ENCODE measurements around the gene FKBP11.

Gene FKBP11

DNA sequence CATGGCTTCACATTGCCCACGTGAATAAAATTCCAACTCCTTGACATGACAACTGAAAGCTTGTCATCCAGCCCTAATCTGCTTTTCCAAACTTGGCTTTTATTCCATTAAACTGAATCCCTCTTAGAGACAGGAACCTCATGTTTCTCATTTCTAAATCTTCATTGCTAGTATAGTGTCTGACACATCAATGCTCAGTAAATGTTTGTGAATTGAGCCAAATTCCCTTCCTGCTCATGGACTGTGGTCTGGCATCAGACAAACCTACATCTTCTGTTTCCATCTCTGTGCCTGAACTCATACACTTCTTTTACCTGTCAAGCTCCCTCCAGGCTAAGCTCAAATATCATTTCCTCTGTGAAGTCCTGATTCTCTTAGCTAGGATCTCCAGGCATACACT is 4.3 kb upstream of the FKBP11 start:
- no peak overlapping the region for H2AFZ ChIP-seq (ENCODE audit: low read depth, low read length)
- H3K27me3 ChIP-seq (ENCODE audit: insufficient read depth, low read length, poor library complexity): no peaks in the 10 kb centered on the region
- H3K9me3 ChIP-seq (ENCODE audit: insufficient read depth, low read length, severe bottlenecking): no peaks in the 10 kb centered on the region
- ATAC-seq (ENCODE audit: insufficient read depth, low read depth): no peak
- H3K4me2 ChIP-seq (ENCODE audit: insufficient read depth, low read length): no peak overlapping the region
- H4K20me1 ChIP-seq (ENCODE audit: insufficient read depth, low read length): peaks cover 9% of the 10 kb centered on the region; the same call in 1 of the 2 replicates
- no peaks in the 10 kb centered on the region for H3K79me2 ChIP-seq (ENCODE audit: insufficient read depth, low read length)
- no peak overlapping the region for H3K4me3 ChIP-seq (ENCODE audit: low read depth in 1 of 2, low read length in 2 of 2)
- H3K4me1 ChIP-seq (ENCODE audit: insufficient read depth, low read length): peaks cover 13% of the 10 kb centered on the region
- TF ChIP-seq, protein P1, sequence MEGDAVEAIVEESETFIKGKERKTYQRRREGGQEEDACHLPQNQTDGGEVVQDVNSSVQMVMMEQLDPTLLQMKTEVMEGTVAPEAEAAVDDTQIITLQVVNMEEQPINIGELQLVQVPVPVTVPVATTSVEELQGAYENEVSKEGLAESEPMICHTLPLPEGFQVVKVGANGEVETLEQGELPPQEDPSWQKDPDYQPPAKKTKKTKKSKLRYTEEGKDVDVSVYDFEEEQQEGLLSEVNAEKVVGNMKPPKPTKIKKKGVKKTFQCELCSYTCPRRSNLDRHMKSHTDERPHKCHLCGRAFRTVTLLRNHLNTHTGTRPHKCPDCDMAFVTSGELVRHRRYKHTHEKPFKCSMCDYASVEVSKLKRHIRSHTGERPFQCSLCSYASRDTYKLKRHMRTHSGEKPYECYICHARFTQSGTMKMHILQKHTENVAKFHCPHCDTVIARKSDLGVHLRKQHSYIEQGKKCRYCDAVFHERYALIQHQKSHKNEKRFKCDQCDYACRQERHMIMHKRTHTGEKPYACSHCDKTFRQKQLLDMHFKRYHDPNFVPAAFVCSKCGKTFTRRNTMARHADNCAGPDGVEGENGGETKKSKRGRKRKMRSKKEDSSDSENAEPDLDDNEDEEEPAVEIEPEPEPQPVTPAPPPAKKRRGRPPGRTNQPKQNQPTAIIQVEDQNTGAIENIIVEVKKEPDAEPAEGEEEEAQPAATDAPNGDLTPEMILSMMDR (IDR thresholded peaks at IDR 0.05; ENCODE audit: borderline replicate concordance, extremely low read depth, low read length, poor library complexity, severe bottlenecking): no peak
- no peak for TF ChIP-seq EZH2 (IDR thresholded peaks at IDR 0.05; ENCODE audit: borderline replicate concordance, low read depth, low read length, severe bottlenecking)
- H3K27ac ChIP-seq (ENCODE audit: low read length): no peak overlapping the region
- no peak for DNase-seq
- no peak overlapping the region for H3K9ac ChIP-seq (ENCODE audit: low read depth, low read length)
- H3K36me3 ChIP-seq (ENCODE audit: insufficient read depth, low read length): peaks cover 44% of the 10 kb centered on the region

DNA sequence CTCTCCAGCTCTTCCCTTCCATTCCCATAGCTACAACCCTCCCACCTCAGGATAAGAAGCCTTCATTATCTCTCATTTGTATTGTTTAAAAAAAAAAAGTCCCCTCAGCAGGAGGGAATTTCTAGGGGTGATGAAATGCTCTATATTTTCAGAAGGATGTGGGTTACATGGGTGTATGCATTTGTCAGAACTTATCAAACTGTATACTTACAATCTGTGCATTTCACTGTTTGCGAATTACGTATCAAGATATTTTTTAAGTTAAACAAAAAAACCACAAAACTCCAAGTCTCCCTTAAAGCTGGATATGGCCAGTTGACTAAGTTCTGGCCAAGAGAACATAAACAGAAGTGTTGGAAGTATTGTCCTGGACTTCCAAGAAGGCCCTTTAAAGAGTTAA is 2.0 kb upstream of the FKBP11 start:
- TF ChIP-seq EZH2 (IDR thresholded peaks at IDR 0.05; ENCODE audit: borderline replicate concordance, low read depth, low read length, severe bottlenecking): no peak
- TF ChIP-seq, protein P1 (IDR thresholded peaks at IDR 0.05; ENCODE audit: borderline replicate concordance, extremely low read depth, low read length, poor library complexity, severe bottlenecking): no peak
- H3K9me3 ChIP-seq (ENCODE audit: insufficient read depth, low read length, severe bottlenecking): no peaks in the 10 kb centered on the region
- H3K79me2 ChIP-seq (ENCODE audit: insufficient read depth, low read length): no peaks in the 10 kb centered on the region
- no peak overlapping the region for H3K27ac ChIP-seq (ENCODE audit: low read length)
- peaks cover 28% of the 10 kb centered on the region for H3K36me3 ChIP-seq (ENCODE audit: insufficient read depth, low read length)
- H3K4me3 ChIP-seq (ENCODE audit: low read depth in 1 of 2, low read length in 2 of 2): no peak overlapping the region
- H3K4me2 ChIP-seq (ENCODE audit: insufficient read depth, low read length): no peak overlapping the region
- DNase-seq: no peak
- H4K20me1 ChIP-seq (ENCODE audit: insufficient read depth, low read length): no peaks in the 10 kb centered on the region
- ATAC-seq (ENCODE audit: insufficient read depth, low read depth): no peak
- no peaks in the 10 kb centered on the region for H3K27me3 ChIP-seq (ENCODE audit: insufficient read depth, low read length, poor library complexity)
- no peak overlapping the region for H3K9ac ChIP-seq (ENCODE audit: low read depth, low read length)
- H2AFZ ChIP-seq (ENCODE audit: low read depth, low read length): no peak overlapping the region
- peaks cover 14% of the 10 kb centered on the region for H3K4me1 ChIP-seq (ENCODE audit: insufficient read depth, low read length)

DNA sequence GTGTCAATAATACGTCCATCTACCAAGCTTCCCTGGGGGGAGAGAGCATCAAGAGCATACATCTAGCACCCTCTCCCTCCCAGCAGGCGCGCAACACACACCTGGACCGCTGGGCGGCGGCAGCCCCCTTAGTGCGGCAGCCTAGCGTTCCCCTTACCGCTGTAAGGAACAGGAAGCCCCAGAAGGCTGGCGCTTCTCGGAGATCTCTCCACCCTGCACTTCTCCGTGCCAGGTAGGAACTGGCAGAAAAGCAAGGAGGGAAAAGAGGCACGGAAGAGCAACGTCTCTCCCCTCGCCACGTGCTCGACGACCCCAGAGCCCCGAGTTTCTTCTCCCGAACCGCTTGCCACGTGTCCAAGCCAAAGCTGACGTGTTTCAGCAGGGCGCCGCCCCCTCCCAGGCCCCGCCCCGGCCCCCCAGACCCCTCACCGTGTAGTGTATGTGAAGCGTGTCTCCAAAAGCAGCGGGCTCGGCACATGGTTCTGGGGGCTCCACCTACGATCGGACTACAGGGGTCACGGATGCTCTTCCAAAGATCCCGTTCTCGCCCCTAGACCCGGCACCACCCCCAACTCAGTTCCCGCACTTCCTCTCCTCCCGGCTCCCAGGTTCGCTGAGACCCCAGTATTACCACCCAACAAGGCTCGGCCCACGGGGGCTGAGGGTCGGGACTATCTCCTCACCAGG is 532 bp downstream of the FKBP11 start:
- peak overlapping the region; percentile 93 for H3K4me2 ChIP-seq (ENCODE audit: insufficient read depth, low read length)
- H3K9me3 ChIP-seq (ENCODE audit: insufficient read depth, low read length, severe bottlenecking): no peaks in the 10 kb centered on the region
- H3K36me3 ChIP-seq (ENCODE audit: insufficient read depth, low read length): peaks cover 13% of the 10 kb centered on the region
- ATAC-seq (ENCODE audit: insufficient read depth, low read depth): peak; percentile 85
- no peaks in the 10 kb centered on the region for H4K20me1 ChIP-seq (ENCODE audit: insufficient read depth, low read length)
- peaks cover 14% of the 10 kb centered on the region for H3K4me1 ChIP-seq (ENCODE audit: insufficient read depth, low read length)
- H3K9ac ChIP-seq (ENCODE audit: low read depth, low read length): peak overlapping the region; percentile 78
- peak overlapping the region; percentile 78 to 99 for H3K4me3 ChIP-seq (ENCODE audit: low read depth in 1 of 2, low read length in 2 of 2)
- peak; percentile 83 for DNase-seq
- H2AFZ ChIP-seq (ENCODE audit: low read depth, low read length): peak overlapping the region; percentile 79
- TF ChIP-seq, protein P1 (IDR thresholded peaks at IDR 0.05; ENCODE audit: borderline replicate concordance, extremely low read depth, low read length, poor library complexity, severe bottlenecking): peak; percentile 93
- no peak for TF ChIP-seq EZH2 (IDR thresholded peaks at IDR 0.05; ENCODE audit: borderline replicate concordance, low read depth, low read length, severe bottlenecking)
- H3K79me2 ChIP-seq (ENCODE audit: insufficient read depth, low read length): no peaks in the 10 kb centered on the region
- H3K27ac ChIP-seq (ENCODE audit: low read length): peak overlapping the region; percentile 55
- H3K27me3 ChIP-seq (ENCODE audit: insufficient read depth, low read length, poor library complexity): no peaks in the 10 kb centered on the region
